GM12892 (cell line): ENCODE measurements around the gene PKP3.

Experiments used
- DNase-seq: peaks from one replicate; pipeline ENCODE4 v3.0.0; 2011; ENCODE audit not compliant: insufficient read length
- FAIRE-seq: peaks from 2 replicates; lab custom pipeline; 2011; peaks lifted over from hg19 to GRCh38; lab: Jason Lieb, UNC
- POLR2A ChIP-seq: IDR thresholded peaks from 2 replicates; pipeline ENCODE4 v1.6.1; 2011; ENCODE audit warnings: low read depth, low read length, control low read depth
- POLR2AphosphoS5 ChIP-seq: IDR thresholded peaks from 2 replicates; pipeline ENCODE4 v1.6.1; 2011; ENCODE audit warnings: low read depth, low read length, control low read depth
- TAF1 ChIP-seq: IDR thresholded peaks from 2 replicates; pipeline ENCODE4 v1.6.1; 2011; ENCODE audit warnings: low read depth, mild to moderate bottlenecking, control low read depth, low read length, borderline replicate concordance

Gene PKP3

GRCh38 chr11:375065-376025 is 18.7 kb upstream of the PKP3 start:
- DNase-seq (no peak), FAIRE-seq (no peak)
- TF ChIP-seq TAF1 (no peak), POLR2A (no peak), POLR2AphosphoS5 (no peak)

GRCh38 chr11:376531-377173 is 17.4 kb upstream of the PKP3 start:
- no peak for FAIRE-seq
- DNase-seq, result no peak
- TF ChIP-seq POLR2A (no peak), POLR2AphosphoS5 (no peak), TAF1 (no peak)

- FAIRE-seq, result no peak
- no peak for TF ChIP-seq POLR2A
- no peak for DNase-seq
Measured at GRCh38 chr11:377174-377865, 16.7 kb upstream of the PKP3 start.

GRCh38 chr11:377883-378500 is 16.0 kb upstream of the PKP3 start:
- FAIRE-seq (no peak), DNase-seq (no peak)
- no peak for TF ChIP-seq TAF1
- TF ChIP-seq POLR2AphosphoS5, result no peak
- no peak for TF ChIP-seq POLR2A

- TF ChIP-seq TAF1 (no peak), POLR2A (no peak), POLR2AphosphoS5 (no peak)
- DNase-seq, result no peak
- FAIRE-seq, result no peak
Measured at GRCh38 chr11:379205-380094, 14.6 kb upstream of the PKP3 start.

GRCh38 chr11:380095-380480 is 13.9 kb upstream of the PKP3 start:
- FAIRE-seq, result no peak
- DNase-seq, result no peak
- no peak for TF ChIP-seq TAF1
- TF ChIP-seq POLR2A, result no peak
- TF ChIP-seq POLR2AphosphoS5, result no peak

GRCh38 chr11:380491-380890 is 13.5 kb upstream of the PKP3 start:
- no peak for DNase-seq
- FAIRE-seq, result no peak
- no peak for TF ChIP-seq POLR2A
- no peak for TF ChIP-seq POLR2AphosphoS5
- no peak for TF ChIP-seq TAF1

GRCh38 chr11:380996-381395 is 13.0 kb upstream of the PKP3 start:
- FAIRE-seq (no peak), DNase-seq (no peak)
- no peak for TF ChIP-seq POLR2AphosphoS5
- no peak for TF ChIP-seq TAF1
- no peak for TF ChIP-seq POLR2A

- TF ChIP-seq TAF1, result no peak
- no peak for TF ChIP-seq POLR2AphosphoS5
- TF ChIP-seq POLR2A, result no peak
- DNase-seq, result no peak
- FAIRE-seq, result no peak
Measured at GRCh38 chr11:381501-382072, 12.4 kb upstream of the PKP3 start.

- DNase-seq (no peak), FAIRE-seq (no peak)
- TF ChIP-seq POLR2AphosphoS5 (no peak), POLR2A (no peak), TAF1 (no peak)
Measured at GRCh38 chr11:382081-382629, 11.9 kb upstream of the PKP3 start.
